CD14-positive monocyte (primary cell): ENCODE data around the gene REC8. TPM values are rescaled to one million over a fixed set of nuclear protein-coding genes. Genes with fewer than 3 reads are reported as not detected.

ENCODE experiments used
- DNase-seq, 3 donors: peaks; one replicate each; pipeline ENCODE4 v3.0.0-alpha.2; 2011 to 2022
- H2AFZ ChIP-seq: 2 replicates; pipeline ENCODE4 v1.6.0; 2012; ENCODE audit warnings: mild to moderate bottlenecking, low read depth, low read length, inconsistent platforms; ENCODE audit not compliant: insufficient read depth, poor library complexity, severe bottlenecking
- H3K27ac ChIP-seq, 2 donors: 1 replicate in 1 of 2; 2 replicates in 1 of 2; pipeline ENCODE4 v1.5.1; 2012 to 2013; ENCODE audit warnings: low read length in 2 of 2, control low read depth in 1 of 2, inconsistent platforms in 1 of 2, low read depth in 1 of 2, mild to moderate bottlenecking in 1 of 2
- H3K27me3 ChIP-seq, 2 donors: one replicate each; pipeline versions ENCODE4 v1.6.0 to v1.6.1; 2011 to 2013; ENCODE audit warnings: low read length in 2 of 2; ENCODE audit not compliant: control insufficient read depth in 2 of 2, insufficient read depth in 2 of 2
- H3K36me3 ChIP-seq, 2 donors: replicated peaks in 1 of 2; 1 replicate in 1 of 2; 2 replicates in 1 of 2; pipeline versions ENCODE4 v1.5.1 to v1.6.1; 2012 to 2013; ENCODE audit warnings: low read length in 2 of 2, control low read depth in 1 of 2, inconsistent platforms in 1 of 2, mild to moderate bottlenecking in 1 of 2; ENCODE audit not compliant: insufficient read depth in 2 of 2, control insufficient read depth in 1 of 2
- H3K4me1 ChIP-seq, 2 donors: 1 replicate in 1 of 2; 2 replicates in 1 of 2; pipeline versions ENCODE4 v1.5.1 to v1.6.1; 2012 to 2013; ENCODE audit warnings: low read length in 2 of 2, control low read depth in 1 of 2, inconsistent platforms in 1 of 2, mild to moderate bottlenecking in 1 of 2, moderate library complexity in 1 of 2; ENCODE audit not compliant: insufficient read depth in 2 of 2, control insufficient read depth in 1 of 2
- H3K4me2 ChIP-seq: replicated peaks from 2 replicates; pipeline ENCODE3; 2012; ENCODE audit warnings: low read length, moderate library complexity, mild to moderate bottlenecking; ENCODE audit not compliant: poor library complexity, severe bottlenecking; ENCODE audit errors: extremely low read depth
- H3K4me3 ChIP-seq, 3 experiments: fragments of 200-600 bp in 1 of 3; sonication (generic) in 1 of 3; replicated peaks in 1 of 3; 1 replicate in 2 of 3; 2 replicates in 1 of 3; pipeline ENCODE4 v1.5.1; 2011 to 2013; ENCODE audit warnings: low read length in 3 of 3, mild to moderate bottlenecking in 3 of 3, control low read depth in 2 of 3, low read depth in 2 of 3, inconsistent platforms in 1 of 3, moderate library complexity in 1 of 3
- H3K79me2 ChIP-seq: 2 replicates; pipeline ENCODE4 v1.6.0; 2012; ENCODE audit warnings: mild to moderate bottlenecking, control low read depth, inconsistent platforms, low read length, moderate library complexity; ENCODE audit not compliant: insufficient read depth
- H3K9ac ChIP-seq: 2 replicates; pipeline ENCODE4 v1.6.0; 2017; ENCODE audit warnings: low read length, mild to moderate bottlenecking; ENCODE audit not compliant: insufficient read depth, poor library complexity, severe bottlenecking
- H3K9me3 ChIP-seq, 2 donors: replicated peaks in 1 of 2; 1 replicate in 1 of 2; 2 replicates in 1 of 2; pipeline versions ENCODE4 v1.5.1 to v1.6.1; 2012 to 2013; ENCODE audit warnings: low read length in 2 of 2, control low read depth in 1 of 2; ENCODE audit not compliant: control insufficient read depth in 1 of 2, insufficient read depth in 1 of 2
- H4K20me1 ChIP-seq: 2 replicates; pipeline ENCODE4 v1.6.0; 2012; ENCODE audit warnings: mild to moderate bottlenecking, low read length, control low read depth, moderate library complexity; ENCODE audit not compliant: insufficient read depth
- H3K27ac Mint-ChIP-seq, 7 donors: one replicate each; pipeline ENCODE4 v1.8.0; 2020; ENCODE audit warnings: mild to moderate bottlenecking in 7 of 7, mixed read lengths in 7 of 7, moderate library complexity in 6 of 7, inconsistent platforms in 2 of 7
- H3K27me3 Mint-ChIP-seq, 3 donors: one replicate each; pipeline ENCODE4 v1.8.0; 2021 to 2022; ENCODE audit warnings: low read depth in 3 of 3, mild to moderate bottlenecking in 3 of 3, mixed read lengths in 3 of 3, moderate library complexity in 3 of 3, inconsistent platforms in 1 of 3
- H3K36me3 Mint-ChIP-seq, 2 donors: one replicate each; pipeline ENCODE4 v1.8.0; 2020; ENCODE audit warnings: mixed read lengths in 2 of 2, inconsistent platforms in 1 of 2, mild to moderate bottlenecking in 1 of 2
- H3K4me1 Mint-ChIP-seq: one replicate; pipeline ENCODE4 v1.8.0; 2020; ENCODE audit warnings: mild to moderate bottlenecking, mixed read lengths
- H3K4me3 Mint-ChIP-seq, 2 donors: one replicate each; pipeline ENCODE4 v1.8.0; 2020; ENCODE audit warnings: mild to moderate bottlenecking in 2 of 2, mixed read lengths in 2 of 2, moderate library complexity in 1 of 2
- H3K9me3 Mint-ChIP-seq, 7 donors: one replicate each; pipeline ENCODE4 v1.8.0; 2020 to 2022; ENCODE audit warnings: mixed read lengths in 7 of 7, mild to moderate bottlenecking in 6 of 7, moderate library complexity in 6 of 7, inconsistent platforms in 2 of 7
- WGBS: methylation state at CpG from one replicate; pipeline ENCODE4 v1.1.5; 2013; ENCODE audit warnings: missing lambda C conversion rate; ENCODE audit not compliant: insufficient coverage; 5-methylcytosine and 5-hydroxymethylcytosine counted together
- intact Hi-C, 2 donors: fragments of 100-400 bp; cut with micrococcal nuclease; formaldehyde crosslinking; loops; one replicate each; pipeline versions ENCODE4 v1.15.0 to v1.15.1; 2023
- polyA plus RNA-seq, 3 donors: library from polyadenylated mRNA; depleted of rRNA in 1 of 3; unstranded in 2 of 3; stranded (reverse) in 1 of 3; fragments of 300-500 nt in 2 of 3; fragments of >200 nt in 1 of 3; fragmentation: Illumina TruSeq in 2 of 3; gene quantifications; 1 replicate in 2 of 3; 2 replicates in 1 of 3; pipeline ENCODE4 v1.2.3, GENCODE V29; 2012 to 2021
- TF ChIP-seq, protein P1 (sequence below): fragments of 200-600 bp; IDR thresholded peaks from one replicate; pipeline ENCODE4 v1.8.0; 2022; ENCODE audit warnings: antibody characterized with exemption, mild to moderate bottlenecking

REC8 gene
- polyA plus RNA-seq, 3 donors, result 1.4 to 46.4 (median 2.3) TPM

GRCh38 chr14:24185026-24185425 lies 13.1 kb downstream of the REC8 start:
- intact Hi-C loops, result no loop called here
- 98% methylated on average over 5 of the region's 7 CpGs for WGBS
- Histone ChIP-seq H3K4me1 (peaks cover 18 to 21% of the 10 kb centered on the region in 2 donors), H3K9me3 (no peaks in the 10 kb centered on the region), H3K79me2 (no peaks in the 10 kb centered on the region), H4K20me1 (no peaks in the 10 kb centered on the region), H3K4me2 (no peak overlapping the region), H3K27ac (no peak overlapping the region), H3K27me3 (no peaks in the 10 kb centered on the region), H3K9ac (no peak overlapping the region), H3K4me3 (no peak overlapping the region), H3K36me3 (peaks cover 33 to 67% of the 10 kb centered on the region in 2 donors), H2AFZ (no peak overlapping the region)
- TF ChIP-seq, protein P1, sequence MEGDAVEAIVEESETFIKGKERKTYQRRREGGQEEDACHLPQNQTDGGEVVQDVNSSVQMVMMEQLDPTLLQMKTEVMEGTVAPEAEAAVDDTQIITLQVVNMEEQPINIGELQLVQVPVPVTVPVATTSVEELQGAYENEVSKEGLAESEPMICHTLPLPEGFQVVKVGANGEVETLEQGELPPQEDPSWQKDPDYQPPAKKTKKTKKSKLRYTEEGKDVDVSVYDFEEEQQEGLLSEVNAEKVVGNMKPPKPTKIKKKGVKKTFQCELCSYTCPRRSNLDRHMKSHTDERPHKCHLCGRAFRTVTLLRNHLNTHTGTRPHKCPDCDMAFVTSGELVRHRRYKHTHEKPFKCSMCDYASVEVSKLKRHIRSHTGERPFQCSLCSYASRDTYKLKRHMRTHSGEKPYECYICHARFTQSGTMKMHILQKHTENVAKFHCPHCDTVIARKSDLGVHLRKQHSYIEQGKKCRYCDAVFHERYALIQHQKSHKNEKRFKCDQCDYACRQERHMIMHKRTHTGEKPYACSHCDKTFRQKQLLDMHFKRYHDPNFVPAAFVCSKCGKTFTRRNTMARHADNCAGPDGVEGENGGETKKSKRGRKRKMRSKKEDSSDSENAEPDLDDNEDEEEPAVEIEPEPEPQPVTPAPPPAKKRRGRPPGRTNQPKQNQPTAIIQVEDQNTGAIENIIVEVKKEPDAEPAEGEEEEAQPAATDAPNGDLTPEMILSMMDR, result no peak
- Mint-ChIP-seq H3K9me3 (no peaks in the 10 kb centered on the region), H3K36me3 (peaks cover 52 to 69% of the 10 kb centered on the region in 2 donors), H3K4me3 (no peak overlapping the region), H3K27ac (peak overlapping the region in 2 of 7 donors; percentile 38 to 66), H3K4me1 (peaks cover 20% of the 10 kb centered on the region), H3K27me3 (peaks cover 0 to 3% (median 1%) of the 10 kb centered on the region in 3 donors)
- no peak for DNase-seq

DNA sequence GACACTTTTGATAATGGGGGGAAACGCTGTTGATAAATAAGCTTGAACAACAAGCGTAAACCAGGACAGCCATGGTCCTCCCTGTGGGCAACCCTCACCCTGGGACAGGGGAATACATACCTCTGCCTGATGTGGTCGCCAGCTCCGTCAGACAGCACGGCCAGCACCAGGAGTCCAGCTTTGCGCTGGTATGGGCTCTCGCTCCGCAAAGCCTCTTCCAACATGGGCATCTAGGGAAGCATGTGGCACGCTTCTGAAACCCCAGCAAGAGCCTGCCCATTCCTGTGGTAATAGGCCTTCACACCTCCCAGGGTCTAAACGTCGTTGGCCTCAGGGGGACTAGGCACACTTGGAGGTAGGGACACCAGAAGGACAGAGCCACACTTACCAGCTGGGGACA lies 13.9 kb downstream of the REC8 start:
- H3K27ac Mint-ChIP-seq, result no peak overlapping the region
- TF ChIP-seq, protein P1, result no peak

More for the DNA sequence above, 13.9 kb downstream of the REC8 start:
- Histone ChIP-seq H3K36me3 (peaks cover 26 to 66% of the 10 kb centered on the region in 2 donors), H3K4me2 (no peak overlapping the region), H3K9me3 (no peaks in the 10 kb centered on the region), H3K27ac (no peak overlapping the region), H4K20me1 (no peaks in the 10 kb centered on the region), H3K79me2 (no peaks in the 10 kb centered on the region), H3K9ac (no peak overlapping the region), H3K4me3 (no peak overlapping the region), H3K4me1 (peaks cover 18 to 21% of the 10 kb centered on the region in 2 donors), H2AFZ (no peak overlapping the region), H3K27me3 (no peaks in the 10 kb centered on the region)
- DNase-seq, result no peak
- 94% methylated on average over 11 of the region's 11 CpGs for WGBS
- Mint-ChIP-seq H3K36me3 (peaks cover 49 to 68% of the 10 kb centered on the region in 2 donors), H3K4me1 (peaks cover 20% of the 10 kb centered on the region), H3K4me3 (no peak overlapping the region), H3K27me3 (peaks cover 0 to 3% (median 1%) of the 10 kb centered on the region in 3 donors), H3K9me3 (no peaks in the 10 kb centered on the region)
- intact Hi-C loops, result no loop called here
